HG03175 (cell line): ENCODE data around the gene C16orf95.
"Not testable (repeated sequence)": the region's sequence is repeated elsewhere in the genome, so short reads cannot be mapped to it uniquely, and the experiment has no call there.

Experiments
- ATAC-seq: cut with Tn5 transposase; IDR thresholded peaks from one replicate; pipeline ENCODE4 v1.9.1; 2021; ENCODE audit warnings: mild to moderate bottlenecking, moderate library complexity; ENCODE audit not compliant: unreplicated experiment

C16orf95 gene

GRCh38 chr16:87347932-87348615, 30.9 kb upstream of the C16orf95 start:
- no peak for ATAC-seq

GRCh38 chr16:87346517-87347060, 29.4 kb upstream of the C16orf95 start:
- no peak for ATAC-seq

GRCh38 chr16:87345726-87346424, 28.7 kb upstream of the C16orf95 start:
- no peak for ATAC-seq

GRCh38 chr16:87344931-87345631, 27.9 kb upstream of the C16orf95 start:
- ATAC-seq = no peak

- ATAC-seq = no peak
Measured at GRCh38 chr16:87344165-87344930, 27.2 kb upstream of the C16orf95 start.

- ATAC-seq = no peak
Measured at GRCh38 chr16:87343753-87344050, 26.5 kb upstream of the C16orf95 start.

GRCh38 chr16:87342978-87343752, 26.0 kb upstream of the C16orf95 start:
- ATAC-seq = no peak

- no peak for ATAC-seq
Measured at GRCh38 chr16:87342504-87342903, 25.3 kb upstream of the C16orf95 start.

- no peak for ATAC-seq
Measured at GRCh38 chr16:87340198-87340597, 23.0 kb upstream of the C16orf95 start.

- ATAC-seq = not testable (repeated sequence)
Measured at GRCh38 chr16:87339724-87340105, 22.5 kb upstream of the C16orf95 start.

- no peak for ATAC-seq
Measured at GRCh38 chr16:87339086-87339723, 22.0 kb upstream of the C16orf95 start.

- ATAC-seq = no peak
Measured at GRCh38 chr16:87338155-87338765, 21.1 kb upstream of the C16orf95 start.

GRCh38 chr16:87337262-87337771, 20.1 kb upstream of the C16orf95 start:
- no peak for ATAC-seq

GRCh38 chr16:87336434-87337240, 19.4 kb upstream of the C16orf95 start:
- ATAC-seq = no peak

- no peak for ATAC-seq
Measured at GRCh38 chr16:87335625-87336433, 18.6 kb upstream of the C16orf95 start.

GRCh38 chr16:87334651-87335624, 17.7 kb upstream of the C16orf95 start:
- no peak for ATAC-seq
